Psoas muscle (tissue), 8 donors: Measurements from ENCODE around the gene SETD4. TPM values are rescaled to one million over a fixed set of nuclear protein-coding genes. Genes with fewer than 3 reads are reported as not detected.

Experiments
- ATAC-seq, 4 donors: fragments of 200-7000 bp; cut with Tn5 transposase; one replicate each; pipeline ENCODE4 v1.9.1; 2020; ENCODE audit warnings: moderate library complexity in 3 of 4, mild to moderate bottlenecking in 2 of 4
- DNase-seq, 2 donors: peaks; one replicate each; pipeline ENCODE4 v3.0.0-alpha.2; 2020
- H3K27ac ChIP-seq: fragments of 200-600 bp; one replicate; pipeline ENCODE4 v1.8.0; 2022
- H3K27me3 ChIP-seq, 3 donors: fragments of 200-600 bp in 1 of 3; one replicate each; pipeline versions ENCODE4 v1.6.1 to v1.8.0; 2013 to 2022; ENCODE audit warnings: low read length in 2 of 3, mild to moderate bottlenecking in 2 of 3, moderate library complexity in 1 of 3; ENCODE audit not compliant: insufficient read depth in 3 of 3
- H3K36me3 ChIP-seq, 2 donors: fragments of 200-600 bp in 1 of 2; one replicate each; pipeline versions ENCODE4 v1.6.1 to v1.8.0; 2013 to 2022; ENCODE audit warnings: low read depth in 1 of 2, mild to moderate bottlenecking in 1 of 2, moderate library complexity in 1 of 2; ENCODE audit not compliant: insufficient read depth in 1 of 2
- H3K4me1 ChIP-seq: fragments of 200-600 bp; one replicate; pipeline ENCODE4 v1.8.0; 2022
- H3K4me3 ChIP-seq: fragments of 200-600 bp; one replicate; pipeline ENCODE4 v1.8.0; 2022; ENCODE audit warnings: mild to moderate bottlenecking
- H3K9me3 ChIP-seq: fragments of 200-600 bp; one replicate; pipeline ENCODE4 v1.8.0; 2022
- CTCF ChIP-seq: fragments of 200-600 bp; IDR thresholded peaks from one replicate; pipeline ENCODE4 v1.8.0; 2022; ENCODE audit warnings: antibody characterized with exemption
- WGBS, 3 donors: extraction: QIAGEN DNeasy Blood & Tissue Kit; methylation state at CpG; one replicate each; pipeline versions ENCODE4 v1.1.6 to v1.1.7; 2013; 5-methylcytosine and 5-hydroxymethylcytosine counted together
- intact Hi-C, 2 donors: fragments of 100-400 bp; cut with DNase I; formaldehyde crosslinking; loops; one replicate each; pipeline versions ENCODE4 v1.11.0 to v1.14.2; 2022
- polyA plus RNA-seq, 3 donors: library from polyadenylated mRNA; stranded (reverse); fragments of 200-250 nt; gene quantifications; one replicate each; pipeline ENCODE4 v1.2.3, GENCODE V29; 2013
- total RNA-seq, 4 donors: library from RNA; stranded (reverse); fragmentation: NEBNext Ultra II Directional in 2 of 4; extraction: Animal tissue kit (Norgen Biotek cat#: 25700) in 2 of 4; gene quantifications; one replicate each; pipeline versions ENCODE4 v1.2.1 to v1.2.4, GENCODE V29; 2021 to 2023
- donor health status: healthy with polysubstance abuse.
- donor health status: DM: no; HTN: no; CAD: no; lungs with moderate emphysema.
- donor health status: Bipolar disorder and iron deficiency.
- donor health status: healthy.
- donor health status: DM: yes; HTN: yes; CAD: no.
- donor health status: DM: no; HTN: no; CAD: no.
- donor health status: DM: no; HTN: no; CAD: no.
- donor health status: DM: yes; HTN: yes; CAD: no.

SETD4 gene
- total and polyA plus RNA-seq, 7 donors = 6.5 to 17.9 (median 11.6) TPM

- WGBS, 3 donors = 71 to 82% (median 78%) methylated on average over 7 of the region's 7 CpGs
- Histone ChIP-seq H3K27me3 (no peaks in the 10 kb centered on the region), H3K27ac (no peak overlapping the region), H3K4me3 (peak overlapping the region; percentile 69), H3K36me3 (peaks cover 3 to 30% of the 10 kb centered on the region in 2 donors), H3K4me1 (peaks cover 31% of the 10 kb centered on the region), H3K9me3 (no peaks in the 10 kb centered on the region)
- DNase-seq (no peak), ATAC-seq (no peak)
- intact Hi-C loops = no loop called here
- no peak for TF ChIP-seq CTCF
Measured at GRCh38 chr21:36070999-36071398, 10.7 kb upstream of the SETD4 start.

- Histone ChIP-seq H3K4me3 (peak within 1 kb of the TSS; percentile 69), H3K27ac (peak within 1 kb of the TSS; percentile 65), H3K36me3 (peaks cover 3 to 30% of the 10 kb centered on the region in 2 donors), H3K27me3 (no peaks in the 10 kb centered on the region), H3K9me3 (no peaks in the 10 kb centered on the region), H3K4me1 (peaks cover 31% of the 10 kb centered on the region)
- WGBS, 3 donors = 0 to 1% (median 0%) methylated on average over 66 to 71 of the region's 71 CpGs
- DNase-seq = peak; percentile 95
- intact Hi-C loops = loop anchor here in 1 of 2 donors (5.0 kb wide), 1 partner anchor 42 kb away; no protein-coding TSS in a partner anchor
- no peak for TF ChIP-seq CTCF
- peak; percentile 94 to 97 (median 97) for ATAC-seq
Measured at GRCh38 chr21:36069713-36070583, 9.6 kb upstream of the SETD4 start, which contains the start of gene CBR1. Gene CBR1 (plus strand): TSS chr21:36070024. CDS start chr21:36070116, 92 bp downstream.

GRCh38 chr21:36068748-36069398, 8.5 kb upstream of the SETD4 start:
- 95 to 96% (median 96%) methylated on average over 5 of the region's 5 CpGs for WGBS, 3 donors
- peaks cover 3 to 24% of the 10 kb centered on the region in 2 donors for H3K36me3 ChIP-seq
- H3K27ac ChIP-seq = peak overlapping the region; percentile 65
- peaks cover 31% of the 10 kb centered on the region for H3K4me1 ChIP-seq
- no peaks in the 10 kb centered on the region for H3K27me3 ChIP-seq
- peak overlapping the region; percentile 69 for H3K4me3 ChIP-seq
- no peak for TF ChIP-seq CTCF
- intact Hi-C loops = loop anchor here in 1 of 2 donors (5.0 kb wide), 1 partner anchor 43 kb away; no protein-coding TSS in a partner anchor
- no peak for ATAC-seq
- no peak for DNase-seq
- no peaks in the 10 kb centered on the region for H3K9me3 ChIP-seq

- WGBS, 3 donors = 56 to 64% (median 61%) methylated on average over 3 of the region's 3 CpGs
- Histone ChIP-seq H3K9me3 (no peaks in the 10 kb centered on the region), H3K4me3 (no peak overlapping the region), H3K27ac (no peak overlapping the region), H3K4me1 (peaks cover 7% of the 10 kb centered on the region), H3K27me3 (no peaks in the 10 kb centered on the region), H3K36me3 (no peaks in the 10 kb centered on the region)
- TF ChIP-seq CTCF = no peak
- DNase-seq (no peak), ATAC-seq (no peak)
- intact Hi-C loops = loop anchor here in 1 of 2 donors (5.0 kb wide), 1 partner anchor 47 kb away; no protein-coding TSS in a partner anchor
Measured at GRCh38 chr21:36065497-36066036, 5.2 kb upstream of the SETD4 start.
